ENCODE data around the gene SOX5. TPM values are rescaled to one million over a fixed set of nuclear protein-coding genes. Genes with fewer than 3 reads are reported as not detected.

Gene SOX5
- polyA plus RNA-seq, 1 of the 3 experiments (the other 2 are of a cell fraction), result 0.21 TPM

- H3K9me3 ChIP-seq, result no peaks in the 10 kb centered on the region
- no peaks in the 10 kb centered on the region for H3K79me2 ChIP-seq (ENCODE audit: insufficient read depth)
- no peaks in the 10 kb centered on the region for H3K36me3 ChIP-seq (replicated peaks in 1 of 2; ENCODE audit: control insufficient read depth in 1 of 2, insufficient read depth in 2 of 2, low read length in 1 of 2)
- POLR2A ChIA-PET, result no interaction called here
- no peaks in the 10 kb centered on the region for H3F3A ChIP-seq (replicated peaks; ENCODE audit: insufficient read depth)
- H2AFZ ChIP-seq (ENCODE audit: low read depth), result no peak overlapping the region
- no peak for DNase-seq
- no peaks in the 10 kb centered on the region for H3K9me2 ChIP-seq
- CTCF ChIA-PET, result interaction anchor here (0.6 kb wide), 1 partner anchor 24 kb away, joined by 3 read pairs; no protein-coding TSS in a partner anchor
- no peak for TF ChIP-seq ZBTB33 (IDR thresholded peaks at IDR 0.05; ENCODE audit: borderline replicate concordance, low read depth)
- TF ChIP-seq REST (IDR thresholded peaks at IDR 0.05; ENCODE audit: low read depth, low read length), result no peak
- TF ChIP-seq MEF2A (IDR thresholded peaks at IDR 0.05; ENCODE audit: borderline replicate concordance, low read depth), result no peak
- TF ChIP-seq FOXM1 (IDR thresholded peaks at IDR 0.05; ENCODE audit: low read depth), result no peak
- no peak for TF ChIP-seq EP300 (IDR thresholded peaks at IDR 0.05; ENCODE audit: borderline replicate concordance in 1 of 2, low read depth in 1 of 2, low read length in 1 of 2)
- no peak for TF ChIP-seq RFX5 (IDR thresholded peaks at IDR 0.05; ENCODE audit: low read length)
- TF ChIP-seq TAF1 (IDR thresholded peaks at IDR 0.05; ENCODE audit: borderline replicate concordance, low read depth, low read length), result no peak
- TF ChIP-seq USF1 (IDR thresholded peaks at IDR 0.05; ENCODE audit: borderline replicate concordance, low read depth), result no peak
- no peaks in the 10 kb centered on the region for H4K20me1 ChIP-seq (ENCODE audit: insufficient read depth)
- H3K4me3 ChIP-seq (ENCODE audit: low read depth in 2 of 2, low read length in 1 of 2), result no peak overlapping the region
- no peaks in the 10 kb centered on the region for H3K4me1 ChIP-seq (ENCODE audit: control insufficient read depth in 1 of 2, insufficient read depth in 2 of 2, low read depth in 1 of 2, low read length in 1 of 2)
- no peak overlapping the region for H3K27ac ChIP-seq (ENCODE audit: low read depth in 2 of 2, low read length in 1 of 2)
- H3K27me3 ChIP-seq (ENCODE audit: insufficient read depth), result no peaks in the 10 kb centered on the region
- WGBS (ENCODE audit: low lambda C conversion rate), result 43% methylated on average over 2 of the region's 2 CpGs
- no peak overlapping the region for H3K4me2 ChIP-seq
- H3K9ac ChIP-seq, result no peak overlapping the region
Measured at GRCh38 chr12:23929906-23930305, 19.6 kb downstream of the SOX5 start.

GRCh38 chr12:23927907-23928306 lies 21.6 kb downstream of the SOX5 start:
- Histone ChIP-seq H3K4me1 (ENCODE audit: control insufficient read depth in 1 of 2, insufficient read depth in 2 of 2, low read depth in 1 of 2, low read length in 1 of 2) (no peaks in the 10 kb centered on the region), H3K4me3 (ENCODE audit: low read depth in 2 of 2, low read length in 1 of 2) (no peak overlapping the region), H3K27ac (ENCODE audit: low read depth in 2 of 2, low read length in 1 of 2) (no peak overlapping the region), H3K79me2 (ENCODE audit: insufficient read depth) (no peaks in the 10 kb centered on the region), H3K4me2 (no peak overlapping the region), H3F3A (replicated peaks; ENCODE audit: insufficient read depth) (no peaks in the 10 kb centered on the region), H3K36me3 (replicated peaks in 1 of 2; ENCODE audit: control insufficient read depth in 1 of 2, insufficient read depth in 2 of 2, low read length in 1 of 2) (no peaks in the 10 kb centered on the region), H3K9ac (no peak overlapping the region), H3K9me2 (no peaks in the 10 kb centered on the region), H3K27me3 (ENCODE audit: insufficient read depth) (no peaks in the 10 kb centered on the region), H3K9me3 (no peaks in the 10 kb centered on the region), H4K20me1 (ENCODE audit: insufficient read depth) (no peaks in the 10 kb centered on the region), H2AFZ (ENCODE audit: low read depth) (no peak overlapping the region)
- 55% methylated on average over 3 of the region's 3 CpGs for WGBS (ENCODE audit: low lambda C conversion rate)
- CTCF ChIA-PET, result no interaction called here
- POLR2A ChIA-PET, result no interaction called here
- DNase-seq, result no peak
- TF ChIP-seq NRF1 (IDR thresholded peaks at IDR 0.05; ENCODE audit: low read depth, low read length) (no peak), RXRA (IDR thresholded peaks at IDR 0.05; ENCODE audit: borderline replicate concordance, low read depth) (no peak), TCF12 (IDR thresholded peaks at IDR 0.05) (no peak), EP300 (IDR thresholded peaks at IDR 0.05; ENCODE audit: borderline replicate concordance in 1 of 2, low read depth in 1 of 2, low read length in 1 of 2) (no peak), USF1 (IDR thresholded peaks at IDR 0.05; ENCODE audit: borderline replicate concordance, low read depth) (no peak), RCOR1 (IDR thresholded peaks at IDR 0.05; ENCODE audit: low read length) (no peak), ELF1 (IDR thresholded peaks at IDR 0.05) (no peak), MEF2A (IDR thresholded peaks at IDR 0.05; ENCODE audit: borderline replicate concordance, low read depth) (no peak), CHD2 (IDR thresholded peaks at IDR 0.05; ENCODE audit: low read length, partially characterized antibody) (no peak), YY1 (IDR thresholded peaks at IDR 0.05; ENCODE audit: low read depth) (no peak), FOSL2 (IDR thresholded peaks at IDR 0.05; ENCODE audit: borderline replicate concordance, low read depth) (no peak), IRF3 (IDR thresholded peaks at IDR 0.05; ENCODE audit: low read depth, low read length) (no peak), PBX3 (IDR thresholded peaks at IDR 0.05) (no peak), FOXM1 (IDR thresholded peaks at IDR 0.05; ENCODE audit: low read depth) (no peak)

Measured in SK-N-SH (cell line).